Thyroid gland (tissue), 4 donors: Measurements from ENCODE around the gene MAP3K6.

Experiments used
- POLR2A ChIP-seq, 2 donors: fragments of 450-650 bp; IDR thresholded peaks; one replicate each; pipeline ENCODE4 v1.6.1; 2017; ENCODE audit warnings: antibody characterized with exemption in 2 of 2, mild to moderate bottlenecking in 2 of 2, moderate library complexity in 1 of 2
- TF ChIP-seq, protein P1 (sequence below), 6 experiments: fragments of 200-600 bp in 3 of 6; fragments of 450-650 bp in 3 of 6; sonication (generic) in 3 of 6; IDR thresholded peaks; one replicate each; pipeline ENCODE4 v1.5.1; 2016 to 2019; ENCODE audit warnings: antibody characterized with exemption in 6 of 6, mild to moderate bottlenecking in 2 of 6, inconsistent platforms in 1 of 6, moderate library complexity in 1 of 6

DNA sequence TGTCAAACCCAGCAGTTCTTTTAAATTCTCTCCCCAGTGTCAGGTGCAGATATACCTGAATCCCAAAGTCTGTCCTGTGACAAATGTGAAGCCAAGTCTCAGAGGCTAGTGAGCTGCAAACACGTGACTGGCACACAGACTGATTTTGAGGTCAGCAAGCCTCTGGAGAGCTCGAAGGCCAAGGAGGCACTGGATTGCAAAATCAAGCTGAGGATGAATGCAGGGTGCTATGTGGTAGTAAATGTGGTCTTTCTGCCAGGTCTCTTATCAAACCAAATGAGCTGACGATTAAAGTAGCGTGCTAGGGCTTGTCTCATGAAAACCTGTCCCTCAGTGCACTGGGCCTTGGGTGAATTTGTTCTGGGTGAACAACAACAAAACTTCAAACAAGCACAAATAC, 46.2 kb upstream of the MAP3K6 start:
- TF ChIP-seq, protein P1, sequence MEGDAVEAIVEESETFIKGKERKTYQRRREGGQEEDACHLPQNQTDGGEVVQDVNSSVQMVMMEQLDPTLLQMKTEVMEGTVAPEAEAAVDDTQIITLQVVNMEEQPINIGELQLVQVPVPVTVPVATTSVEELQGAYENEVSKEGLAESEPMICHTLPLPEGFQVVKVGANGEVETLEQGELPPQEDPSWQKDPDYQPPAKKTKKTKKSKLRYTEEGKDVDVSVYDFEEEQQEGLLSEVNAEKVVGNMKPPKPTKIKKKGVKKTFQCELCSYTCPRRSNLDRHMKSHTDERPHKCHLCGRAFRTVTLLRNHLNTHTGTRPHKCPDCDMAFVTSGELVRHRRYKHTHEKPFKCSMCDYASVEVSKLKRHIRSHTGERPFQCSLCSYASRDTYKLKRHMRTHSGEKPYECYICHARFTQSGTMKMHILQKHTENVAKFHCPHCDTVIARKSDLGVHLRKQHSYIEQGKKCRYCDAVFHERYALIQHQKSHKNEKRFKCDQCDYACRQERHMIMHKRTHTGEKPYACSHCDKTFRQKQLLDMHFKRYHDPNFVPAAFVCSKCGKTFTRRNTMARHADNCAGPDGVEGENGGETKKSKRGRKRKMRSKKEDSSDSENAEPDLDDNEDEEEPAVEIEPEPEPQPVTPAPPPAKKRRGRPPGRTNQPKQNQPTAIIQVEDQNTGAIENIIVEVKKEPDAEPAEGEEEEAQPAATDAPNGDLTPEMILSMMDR (IDR thresholded peaks at IDR 0.05): no peak
- TF ChIP-seq POLR2A (IDR thresholded peaks at IDR 0.05): no peak
